ENCODE data around the gene KATNAL2. TPM values are rescaled to one million over a fixed set of nuclear protein-coding genes. Genes with fewer than 3 reads are reported as not detected.

KATNAL2 gene
- total RNA-seq, 4 donors from 2014 or later = 1.1 to 10.1 (median 1.9) TPM

DNA sequence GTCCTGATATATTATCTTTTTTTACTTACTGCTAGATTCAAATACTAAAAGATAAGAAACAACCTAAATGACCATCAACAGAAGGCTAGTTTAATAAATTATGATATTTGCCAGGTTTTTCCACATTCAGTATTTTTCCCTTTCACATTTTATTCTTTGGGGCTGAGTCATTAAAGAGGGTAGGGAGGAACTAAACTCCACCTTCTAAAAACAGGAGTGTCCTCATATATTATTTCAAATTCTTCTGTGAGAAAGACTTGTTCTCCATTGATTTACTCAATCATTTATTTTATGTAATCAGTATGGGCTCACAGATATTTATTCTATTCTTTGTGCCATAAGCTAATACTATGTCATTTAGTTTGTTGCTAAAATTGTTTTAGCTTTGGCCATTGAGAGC, 223.9 kb downstream of the KATNAL2 start:
- no peak for DNase-seq (ENCODE audit: low spot score in 2 of 2)
- Histone ChIP-seq H3K9me3 (no peaks in the 10 kb centered on the region), H3K27me3 (no peaks in the 10 kb centered on the region), H3K36me3 (peaks cover 4% of the 10 kb centered on the region), H3K4me1 (no peaks in the 10 kb centered on the region), H3K27ac (no peak overlapping the region), H3K4me3 (no peak overlapping the region)
- TF ChIP-seq EP300 (IDR thresholded peaks at IDR 0.05) (no peak), POLR2AphosphoS5 (IDR thresholded peaks at IDR 0.05) (no peak), POLR2A (IDR thresholded peaks at IDR 0.05) (no peak)
- TF ChIP-seq, protein P1, sequence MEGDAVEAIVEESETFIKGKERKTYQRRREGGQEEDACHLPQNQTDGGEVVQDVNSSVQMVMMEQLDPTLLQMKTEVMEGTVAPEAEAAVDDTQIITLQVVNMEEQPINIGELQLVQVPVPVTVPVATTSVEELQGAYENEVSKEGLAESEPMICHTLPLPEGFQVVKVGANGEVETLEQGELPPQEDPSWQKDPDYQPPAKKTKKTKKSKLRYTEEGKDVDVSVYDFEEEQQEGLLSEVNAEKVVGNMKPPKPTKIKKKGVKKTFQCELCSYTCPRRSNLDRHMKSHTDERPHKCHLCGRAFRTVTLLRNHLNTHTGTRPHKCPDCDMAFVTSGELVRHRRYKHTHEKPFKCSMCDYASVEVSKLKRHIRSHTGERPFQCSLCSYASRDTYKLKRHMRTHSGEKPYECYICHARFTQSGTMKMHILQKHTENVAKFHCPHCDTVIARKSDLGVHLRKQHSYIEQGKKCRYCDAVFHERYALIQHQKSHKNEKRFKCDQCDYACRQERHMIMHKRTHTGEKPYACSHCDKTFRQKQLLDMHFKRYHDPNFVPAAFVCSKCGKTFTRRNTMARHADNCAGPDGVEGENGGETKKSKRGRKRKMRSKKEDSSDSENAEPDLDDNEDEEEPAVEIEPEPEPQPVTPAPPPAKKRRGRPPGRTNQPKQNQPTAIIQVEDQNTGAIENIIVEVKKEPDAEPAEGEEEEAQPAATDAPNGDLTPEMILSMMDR (IDR thresholded peaks at IDR 0.05) = no peak

DNA sequence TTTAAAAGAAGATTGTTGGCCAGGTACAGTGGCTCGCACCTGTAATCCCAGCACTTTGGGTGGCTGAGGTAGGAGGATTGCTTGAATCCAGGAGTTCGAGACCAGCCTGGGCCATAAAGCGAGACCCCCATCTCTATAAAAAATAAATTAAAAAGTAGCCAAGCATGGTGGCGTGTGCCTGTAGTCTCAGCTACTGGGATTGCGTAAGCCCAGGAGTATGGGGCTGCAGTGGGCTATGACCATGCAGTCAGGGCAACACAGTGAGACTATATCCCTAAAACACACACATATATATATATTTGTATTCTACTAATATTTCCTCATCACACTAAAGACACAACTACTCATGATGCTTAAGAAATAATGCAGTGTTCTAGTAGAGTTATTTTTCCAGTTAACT, 225.8 kb downstream of the KATNAL2 start:
- Histone ChIP-seq H3K4me3 (no peak overlapping the region), H3K4me1 (no peaks in the 10 kb centered on the region), H3K36me3 (no peaks in the 10 kb centered on the region), H3K9me3 (no peaks in the 10 kb centered on the region), H3K27me3 (no peaks in the 10 kb centered on the region), H3K27ac (no peak overlapping the region)
- no peak for DNase-seq (ENCODE audit: low spot score in 2 of 2)
- WGBS = 98% methylated on average over 5 of the region's 5 CpGs
- TF ChIP-seq, protein P1 (IDR thresholded peaks at IDR 0.05) = no peak
- TF ChIP-seq POLR2A (IDR thresholded peaks at IDR 0.05) = no peak
- TF ChIP-seq EP300 (IDR thresholded peaks at IDR 0.05) = no peak
- no peak for TF ChIP-seq POLR2AphosphoS5 (IDR thresholded peaks at IDR 0.05)

DNA sequence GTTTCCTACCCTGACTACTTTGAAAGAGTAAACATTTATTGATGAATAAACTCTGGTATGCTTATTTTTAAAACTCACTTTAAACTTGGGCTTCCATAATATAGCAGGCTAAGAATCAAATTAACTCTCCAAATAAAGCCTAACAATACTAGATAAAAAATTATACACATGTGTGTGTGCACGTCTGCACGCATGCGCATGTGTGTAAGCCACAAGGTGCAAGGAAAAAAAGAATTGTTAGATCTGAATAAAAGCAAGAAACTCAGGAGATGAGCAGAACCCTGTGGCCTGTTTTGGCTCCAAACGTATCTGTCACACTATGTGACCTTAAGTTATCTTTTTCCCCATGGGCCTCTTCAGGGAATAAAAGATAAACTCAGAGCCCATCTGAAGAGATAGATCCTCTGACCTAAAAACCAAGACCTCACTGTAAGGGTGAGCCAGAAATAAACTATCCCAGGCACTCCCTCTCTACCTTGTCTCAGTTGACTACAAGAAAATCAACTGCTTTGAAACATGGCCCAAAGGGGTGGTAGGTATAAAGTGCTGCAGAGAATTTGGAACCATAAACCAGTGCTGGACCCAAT, 226.6 kb downstream of the KATNAL2 start:
- Histone ChIP-seq H3K36me3 (no peaks in the 10 kb centered on the region), H3K4me3 (no peak overlapping the region), H3K27me3 (no peaks in the 10 kb centered on the region), H3K9me3 (no peaks in the 10 kb centered on the region), H3K4me1 (peaks cover 6% of the 10 kb centered on the region), H3K27ac (no peak overlapping the region)
- no peak for DNase-seq (ENCODE audit: low spot score in 2 of 2)
- WGBS = 96% methylated on average over 4 of the region's 4 CpGs
- TF ChIP-seq, protein P1 (IDR thresholded peaks at IDR 0.05) = no peak
- TF ChIP-seq EP300 (IDR thresholded peaks at IDR 0.05) (no peak), POLR2A (IDR thresholded peaks at IDR 0.05) (no peak), POLR2AphosphoS5 (IDR thresholded peaks at IDR 0.05) (no peak)

DNA sequence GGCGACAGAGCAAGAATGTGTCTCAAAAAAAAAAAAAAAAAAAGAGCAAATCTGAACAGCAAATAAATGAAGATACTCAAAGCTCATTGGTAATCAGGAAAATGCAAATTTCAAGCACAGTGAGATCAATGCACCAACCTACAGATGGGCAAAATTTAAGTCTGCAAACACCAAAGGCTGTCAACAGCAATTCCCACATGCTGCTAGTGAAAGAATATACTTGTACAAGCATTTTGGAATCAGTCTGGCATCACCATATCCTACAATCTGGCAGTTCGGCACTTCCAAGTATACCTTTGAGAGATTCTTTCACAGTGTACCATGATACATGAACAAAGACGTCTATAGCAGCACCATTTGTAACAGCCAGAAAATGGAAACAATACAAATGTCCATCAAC, 228.8 kb downstream of the KATNAL2 start:
- H3K9me3 ChIP-seq = no peaks in the 10 kb centered on the region
- no peaks in the 10 kb centered on the region for H3K36me3 ChIP-seq
- no peak overlapping the region for H3K27ac ChIP-seq
- peaks cover 19% of the 10 kb centered on the region for H3K4me1 ChIP-seq
- 96% methylated on average over 3 of the region's 3 CpGs for WGBS
- no peaks in the 10 kb centered on the region for H3K27me3 ChIP-seq
- TF ChIP-seq, protein P1 (IDR thresholded peaks at IDR 0.05) = no peak
- TF ChIP-seq POLR2A (IDR thresholded peaks at IDR 0.05) (no peak), EP300 (IDR thresholded peaks at IDR 0.05) (no peak), POLR2AphosphoS5 (IDR thresholded peaks at IDR 0.05) (no peak)
- H3K4me3 ChIP-seq = no peak overlapping the region
- no peak for DNase-seq (ENCODE audit: low spot score in 2 of 2)

DNA sequence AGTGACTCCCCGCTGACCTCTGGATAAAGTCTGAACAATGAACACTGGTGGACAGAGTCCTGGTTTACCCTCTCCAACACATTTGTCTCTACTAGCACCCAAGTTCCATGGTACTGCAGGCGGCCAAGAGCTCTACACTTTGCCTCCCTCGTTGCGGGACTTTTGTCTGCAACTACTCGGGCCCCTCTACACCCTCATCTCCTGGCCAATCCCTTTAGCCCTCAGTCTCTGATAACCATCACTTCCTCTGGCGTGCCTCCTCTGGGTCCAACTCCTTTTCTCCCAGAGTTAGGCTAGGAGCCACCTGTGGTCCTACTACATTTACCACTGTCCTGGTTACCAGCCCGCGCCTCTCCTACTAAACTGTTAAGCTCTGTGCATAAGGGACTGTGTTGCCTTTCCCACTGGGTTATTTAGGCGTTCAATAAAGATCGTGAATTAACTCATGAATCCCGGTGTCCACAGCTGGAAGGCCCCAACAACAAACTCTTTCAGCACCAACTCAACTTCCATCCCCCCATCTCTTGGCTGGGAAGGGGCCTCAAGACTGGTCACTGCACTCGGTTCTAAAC, 232.1 kb downstream of the KATNAL2 start:
- WGBS = 25% methylated on average over 12 of the region's 12 CpGs
- TF ChIP-seq POLR2A (IDR thresholded peaks at IDR 0.05) (no peak), POLR2AphosphoS5 (IDR thresholded peaks at IDR 0.05) (no peak), EP300 (IDR thresholded peaks at IDR 0.05) (no peak)
- TF ChIP-seq, protein P1 (IDR thresholded peaks at IDR 0.05) = no peak
- H3K4me3 ChIP-seq = peak overlapping the region; percentile 67
- H3K27ac ChIP-seq = peak overlapping the region; percentile 89
- no peaks in the 10 kb centered on the region for H3K9me3 ChIP-seq
- no peak for DNase-seq (ENCODE audit: low spot score in 2 of 2)
- H3K4me1 ChIP-seq = peaks cover 22% of the 10 kb centered on the region
- no peaks in the 10 kb centered on the region for H3K27me3 ChIP-seq
- H3K36me3 ChIP-seq = peaks cover 17% of the 10 kb centered on the region
